SKM-1 treated with dmso at 0.1 percent for 144 hours (cell line): Measurements from ENCODE around the gene ATL2.
"Not testable (repeated sequence)": the region's sequence is repeated elsewhere in the genome, so short reads cannot be mapped to it uniquely, and the experiment has no call there.

Experiments
- DNase-seq: peaks from one replicate; lab custom pipeline; 2025; ENCODE audit not compliant: unreplicated experiment; lab: John Stamatoyannopoulos, UW

Gene ATL2

DNA sequence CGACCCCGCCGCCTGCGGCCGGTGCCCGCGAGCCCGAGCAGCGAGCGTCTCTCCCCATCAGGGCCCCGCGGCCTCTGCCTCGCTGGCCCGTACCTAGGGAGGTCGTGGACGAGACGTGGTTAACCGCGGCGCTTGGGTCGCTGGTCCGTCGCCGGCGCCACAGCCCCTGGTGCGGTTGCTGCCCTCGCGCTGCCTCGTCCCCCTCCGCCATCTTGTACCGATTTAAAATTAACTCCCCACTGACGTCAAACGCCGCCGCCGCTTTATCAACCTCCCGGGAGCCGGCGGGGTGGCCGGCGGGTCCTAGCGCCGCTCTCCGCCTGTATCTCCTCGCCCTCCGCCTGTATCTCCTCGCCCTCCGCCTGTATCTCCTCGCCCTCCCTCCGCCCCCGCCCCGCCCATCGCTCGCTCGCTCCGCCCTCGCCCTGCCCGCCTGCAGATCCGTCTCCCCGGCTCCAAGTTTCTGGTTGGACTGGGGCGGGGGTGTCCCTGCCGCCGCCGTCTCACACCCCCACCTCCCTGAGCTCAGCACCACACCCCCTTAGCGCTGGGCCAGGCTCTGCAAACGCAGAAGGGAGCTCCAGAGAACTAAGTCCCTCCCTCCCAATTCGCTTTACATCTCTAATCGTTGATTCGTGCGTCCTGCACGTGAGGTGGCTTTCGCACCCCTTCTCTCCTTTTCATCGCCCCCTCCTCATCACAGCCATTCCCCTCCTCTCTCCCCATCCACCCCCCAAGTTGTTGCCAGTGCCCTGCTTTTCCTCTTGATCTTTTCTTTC lies at the start of gene ATL2:
TSS of gene ATL2 (minus strand) at position 224 of the 779 bp plus-strand sequence. CDS start at position 211, 13 bp downstream.
- peak; percentile 96 for DNase-seq

GRCh38 chr2:38423763-38424162 lies 46.7 kb upstream of the ATL2 start:
- DNase-seq = no peak

DNA sequence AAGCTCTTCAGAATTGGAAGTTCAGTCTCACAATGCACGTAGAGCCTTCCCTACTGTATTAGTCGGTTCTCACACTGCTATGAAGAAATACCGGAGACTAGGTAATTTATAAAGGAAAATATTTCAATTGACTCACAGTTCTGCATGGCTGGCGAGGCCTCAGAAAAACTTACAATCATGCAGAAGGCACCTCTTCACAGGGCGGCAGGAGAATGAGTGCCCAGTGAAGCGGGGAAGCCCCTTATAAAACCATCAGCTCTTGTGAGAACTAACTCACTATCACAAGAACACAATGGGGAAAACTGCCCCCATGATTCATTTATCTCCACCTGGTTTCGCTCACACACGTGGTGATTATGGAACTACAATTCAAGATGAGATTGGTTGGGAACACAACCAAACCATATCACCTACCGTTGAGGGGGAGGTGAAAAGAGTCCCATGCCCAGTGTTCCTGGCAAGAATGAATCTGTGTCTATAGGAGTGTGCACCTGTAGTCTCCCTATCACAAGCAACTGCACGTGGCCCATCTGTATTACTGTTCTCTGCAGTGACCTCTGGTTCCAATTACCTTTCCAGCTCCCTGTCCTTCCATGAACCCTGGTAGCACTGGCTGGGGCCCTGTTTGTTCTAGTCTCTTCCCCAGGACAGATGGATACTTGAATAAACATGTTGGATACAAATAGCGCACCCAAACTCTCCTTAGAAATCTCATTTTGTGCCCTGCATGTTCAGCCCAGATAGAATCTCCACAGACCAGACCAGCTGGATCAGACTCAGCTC lies 44.4 kb upstream of the ATL2 start:
- no peak for DNase-seq

GRCh38 chr2:38419499-38419898 lies 42.4 kb upstream of the ATL2 start:
- no peak for DNase-seq

DNA sequence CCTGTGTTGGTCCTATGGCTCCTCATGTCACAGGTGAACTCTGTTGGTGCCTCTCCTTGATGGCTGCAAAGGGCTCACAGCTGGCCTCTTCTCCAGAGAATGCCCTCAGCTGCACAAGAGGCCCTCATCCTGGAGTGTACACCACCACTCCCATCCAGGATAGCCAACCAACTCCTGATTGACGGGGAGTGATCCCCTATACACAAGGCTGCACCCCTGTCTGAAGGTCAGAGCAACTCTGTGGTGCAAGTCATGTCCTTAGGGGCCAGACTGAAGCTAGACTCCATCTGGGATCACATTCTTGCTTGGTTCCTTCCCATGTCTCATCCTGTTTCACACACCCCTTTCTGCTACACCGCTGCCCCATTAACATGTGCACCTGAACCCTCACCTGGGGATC lies 41.7 kb upstream of the ATL2 start:
- no peak for DNase-seq

GRCh38 chr2:38417745-38418689 lies 40.9 kb upstream of the ATL2 start:
- no peak for DNase-seq

GRCh38 chr2:38416296-38417036 lies 39.4 kb upstream of the ATL2 start:
- DNase-seq = no peak

DNA sequence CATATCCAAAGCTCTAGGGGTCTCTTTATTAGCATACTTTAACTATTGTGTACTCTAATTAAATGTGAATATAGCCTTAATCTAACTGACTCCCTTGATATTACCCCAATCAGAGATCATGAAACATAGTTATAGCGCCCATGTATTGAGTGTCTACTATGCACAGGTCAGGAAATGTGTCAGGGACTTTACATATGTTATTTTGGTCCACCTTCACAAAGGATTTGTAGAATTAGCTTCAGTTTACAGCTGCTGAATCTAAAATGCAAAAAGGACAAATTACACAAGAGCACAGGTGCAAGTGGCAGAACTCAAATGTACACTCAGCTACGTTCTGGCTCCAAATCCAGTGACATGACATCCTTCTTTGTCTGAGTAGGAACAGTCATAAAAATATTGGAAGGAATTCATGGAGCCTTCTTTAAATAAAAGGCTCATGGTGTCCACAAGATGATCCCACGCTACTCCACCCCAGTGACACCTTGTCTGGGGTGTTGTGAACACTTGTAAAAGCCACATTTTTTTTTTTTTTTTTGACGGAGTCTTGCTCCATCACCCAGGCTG lies 38.7 kb upstream of the ATL2 start:
- no peak for DNase-seq

DNA sequence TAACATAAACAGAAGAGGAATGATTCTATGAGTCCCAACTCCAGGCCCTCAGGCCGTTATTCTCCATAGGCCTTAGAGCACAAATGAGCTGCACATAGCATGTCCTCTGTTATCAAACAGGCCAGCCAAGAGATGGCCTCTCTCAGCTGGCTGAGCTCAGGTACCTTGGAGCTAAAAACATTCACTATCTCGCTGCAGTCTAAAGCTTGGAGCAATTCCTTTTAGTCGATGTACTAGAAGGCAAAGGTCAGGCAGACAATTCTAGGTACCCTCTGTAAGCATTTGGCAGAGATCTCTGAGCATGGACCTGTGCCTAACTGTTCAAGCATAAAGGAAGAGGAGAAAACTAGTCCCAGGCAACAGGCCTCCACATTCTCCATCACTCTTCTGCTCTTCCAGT lies 38.0 kb upstream of the ATL2 start:
- no peak for DNase-seq

DNA sequence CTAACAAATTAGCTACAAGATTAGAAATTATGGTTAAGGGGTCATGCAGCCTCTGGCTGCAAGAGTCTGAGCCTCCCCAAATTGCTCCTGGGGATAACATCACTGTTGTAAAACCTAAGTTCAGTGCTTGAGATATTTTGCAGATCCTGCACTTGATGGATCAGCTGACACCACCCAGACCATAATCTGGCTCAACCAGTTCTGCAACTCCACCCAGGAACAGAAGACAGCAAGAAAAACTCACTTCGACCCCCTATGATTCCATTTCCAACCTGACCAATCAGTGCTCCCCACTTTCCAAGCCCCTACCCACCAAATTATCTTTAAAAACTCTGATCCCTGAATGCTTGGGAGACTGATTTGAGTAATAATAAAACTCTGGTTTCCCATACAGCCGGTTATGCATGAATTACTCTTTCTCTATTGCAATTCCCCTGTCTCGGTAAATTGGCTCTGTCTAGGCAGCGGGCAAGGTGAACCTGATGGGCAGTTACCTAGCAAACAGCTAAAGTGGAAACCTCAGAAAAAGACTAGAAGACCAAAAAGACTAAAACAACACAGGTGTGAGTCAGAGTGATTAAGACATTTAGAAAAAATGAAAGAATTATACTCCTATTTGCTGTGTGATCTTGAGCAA lies 35.3 kb upstream of the ATL2 start:
- not testable (repeated sequence) for DNase-seq

- no peak for DNase-seq
Measured at GRCh38 chr2:38409156-38410102, 32.4 kb upstream of the ATL2 start.

GRCh38 chr2:38407111-38407682 lies 30.1 kb upstream of the ATL2 start:
- DNase-seq = no peak

- no peak for DNase-seq
Measured at GRCh38 chr2:38406597-38407110, 29.6 kb upstream of the ATL2 start.

GRCh38 chr2:38405917-38406596 lies 29.0 kb upstream of the ATL2 start:
- no peak for DNase-seq

GRCh38 chr2:38400513-38400912 lies 23.4 kb upstream of the ATL2 start:
- no peak for DNase-seq

GRCh38 chr2:38398739-38399138 lies 21.7 kb upstream of the ATL2 start:
- no peak for DNase-seq

GRCh38 chr2:38394903-38395341 lies 17.8 kb upstream of the ATL2 start:
- no peak for DNase-seq
